Mesendoderm (in vitro differentiated cells): ENCODE data around the gene CALB2. TPM values are rescaled to one million over a fixed set of nuclear protein-coding genes. Genes with fewer than 3 reads are reported as not detected.
A peak's percentile ranks its signal among the peaks of the same experiment; 100 is the strongest.
"Not testable (repeated sequence)": the region's sequence is repeated elsewhere in the genome, so short reads cannot be mapped to it uniquely, and the experiment has no call there.

Source experiments
- DNase-seq: peaks from one replicate; pipeline ENCODE4 v3.0.0; 2013
- H2AK5ac ChIP-seq: 2 replicates; pipeline ENCODE4 v1.6.1; 2013; ENCODE audit warnings: low read length, inconsistent platforms
- H2BK120ac ChIP-seq: 2 replicates; pipeline ENCODE4 v1.6.1; 2013; ENCODE audit warnings: low read depth, mild to moderate bottlenecking, low read length, moderate library complexity, mixed read lengths
- H2BK15ac ChIP-seq: replicated peaks from 2 replicates; pipeline ENCODE4 v1.6.1; 2013; ENCODE audit warnings: low read depth, mild to moderate bottlenecking, moderate library complexity
- H2BK5ac ChIP-seq: 2 replicates; pipeline ENCODE4 v1.6.1; 2013; ENCODE audit warnings: low read length, inconsistent platforms
- H3K18ac ChIP-seq: 2 replicates; pipeline ENCODE4 v1.6.1; 2013; ENCODE audit warnings: mild to moderate bottlenecking, low read length, mixed read lengths
- H3K23ac ChIP-seq: one replicate; pipeline ENCODE4 v1.6.1; 2013; ENCODE audit warnings: low read length
- H3K27ac ChIP-seq: 2 replicates; pipeline ENCODE4 v1.5.1; 2013; ENCODE audit warnings: low read depth, mild to moderate bottlenecking, inconsistent platforms, low read length, moderate library complexity
- H3K27me3 ChIP-seq: 2 replicates; pipeline ENCODE4 v1.6.1; 2013; ENCODE audit warnings: low read length, control low read depth, mild to moderate bottlenecking, inconsistent platforms; ENCODE audit not compliant: insufficient read depth, poor library complexity
- H3K36me3 ChIP-seq: 2 replicates; pipeline ENCODE4 v1.6.1; 2013; ENCODE audit warnings: low read length, inconsistent platforms; ENCODE audit not compliant: control insufficient read depth, insufficient read depth
- H3K4ac ChIP-seq: one replicate; pipeline ENCODE4 v1.6.1; 2013; ENCODE audit warnings: low read depth, mild to moderate bottlenecking, low read length, moderate library complexity
- H3K4me1 ChIP-seq: 2 replicates; pipeline ENCODE4 v1.6.1; 2013; ENCODE audit warnings: low read depth, low read length, inconsistent platforms; ENCODE audit not compliant: control insufficient read depth
- H3K4me2 ChIP-seq: 2 replicates; pipeline ENCODE4 v1.6.1; 2013; ENCODE audit warnings: low read length
- H3K4me3 ChIP-seq: 2 replicates; pipeline ENCODE4 v1.5.1; 2013; ENCODE audit warnings: mild to moderate bottlenecking, low read length
- H3K56ac ChIP-seq: one replicate; pipeline ENCODE4 v1.6.1; 2013; ENCODE audit warnings: low read length
- H3K79me1 ChIP-seq: 2 replicates; pipeline ENCODE4 v1.6.1; 2013; ENCODE audit warnings: low read length, inconsistent platforms
- H3K79me2 ChIP-seq: 2 replicates; pipeline ENCODE4 v1.6.1; 2013; ENCODE audit warnings: mild to moderate bottlenecking, low read length; ENCODE audit not compliant: control insufficient read depth, insufficient read depth
- H3K9ac ChIP-seq: 2 replicates; pipeline ENCODE4 v1.6.1; 2013; ENCODE audit warnings: low read length, inconsistent platforms
- H4K5ac ChIP-seq: one replicate; pipeline ENCODE4 v1.6.1; 2013; ENCODE audit warnings: low read length
- H4K8ac ChIP-seq: one replicate; pipeline ENCODE4 v1.6.1; 2013; ENCODE audit warnings: low read depth, mild to moderate bottlenecking, control low read depth, low read length, moderate library complexity
- WGBS: extraction: QIAGEN DNeasy Blood & Tissue Kit; methylation state at CpG from one replicate; pipeline ENCODE4 v1.1.7; 2013; ENCODE audit warnings: low lambda C conversion rate, missing lambda C conversion rate; ENCODE audit not compliant: insufficient coverage; ENCODE audit errors: extremely low coverage; 5-methylcytosine and 5-hydroxymethylcytosine counted together
- polyA plus RNA-seq, 2 experiments: library from polyadenylated mRNA; stranded (reverse); fragments of 200-250 nt; gene quantifications; one replicate each; pipeline ENCODE4 v1.2.3, GENCODE V29; 2013

The CALB2 gene
- 0.44 TPM for polyA plus RNA-seq (2013, experiment 1 of 2)
- 0.62 TPM for polyA plus RNA-seq (2013, experiment 2 of 2)

- H3K79me1 ChIP-seq: no peaks in the 10 kb centered on the region
- peak; percentile 68 for DNase-seq
- no peak within 1 kb of the TSS for H3K4me3 ChIP-seq
- peak within 1 kb of the TSS; percentile 56 for H3K4me2 ChIP-seq
- no peak within 1 kb of the TSS for H2BK5ac ChIP-seq
- no peaks in the 10 kb centered on the region for H3K79me2 ChIP-seq
- H4K5ac ChIP-seq: no peak within 1 kb of the TSS
- H2AK5ac ChIP-seq: no peak within 1 kb of the TSS
- H3K56ac ChIP-seq: peak within 1 kb of the TSS; percentile 65
- H3K23ac ChIP-seq: no peak within 1 kb of the TSS
- WGBS: no CpG with 5 or more reads among the region's 53 CpGs
- no peaks in the 10 kb centered on the region for H3K4me1 ChIP-seq
- H2BK15ac ChIP-seq: no peak within 1 kb of the TSS
- no peak within 1 kb of the TSS for H2BK120ac ChIP-seq
- H3K36me3 ChIP-seq: no peaks in the 10 kb centered on the region
- no peak within 1 kb of the TSS for H3K4ac ChIP-seq
- H3K27me3 ChIP-seq: no peaks in the 10 kb centered on the region
- H4K8ac ChIP-seq: no peak within 1 kb of the TSS
- peak within 1 kb of the TSS; percentile 56 for H3K9ac ChIP-seq
- no peak within 1 kb of the TSS for H3K18ac ChIP-seq
- H3K27ac ChIP-seq: no peak within 1 kb of the TSS
Measured at GRCh38 chr16:71358464-71358998, at the start of gene CALB2. TSS of gene CALB2 (plus strand) at chr16:71358723. CDS start at chr16:71358793, 70 bp downstream.

DNA sequence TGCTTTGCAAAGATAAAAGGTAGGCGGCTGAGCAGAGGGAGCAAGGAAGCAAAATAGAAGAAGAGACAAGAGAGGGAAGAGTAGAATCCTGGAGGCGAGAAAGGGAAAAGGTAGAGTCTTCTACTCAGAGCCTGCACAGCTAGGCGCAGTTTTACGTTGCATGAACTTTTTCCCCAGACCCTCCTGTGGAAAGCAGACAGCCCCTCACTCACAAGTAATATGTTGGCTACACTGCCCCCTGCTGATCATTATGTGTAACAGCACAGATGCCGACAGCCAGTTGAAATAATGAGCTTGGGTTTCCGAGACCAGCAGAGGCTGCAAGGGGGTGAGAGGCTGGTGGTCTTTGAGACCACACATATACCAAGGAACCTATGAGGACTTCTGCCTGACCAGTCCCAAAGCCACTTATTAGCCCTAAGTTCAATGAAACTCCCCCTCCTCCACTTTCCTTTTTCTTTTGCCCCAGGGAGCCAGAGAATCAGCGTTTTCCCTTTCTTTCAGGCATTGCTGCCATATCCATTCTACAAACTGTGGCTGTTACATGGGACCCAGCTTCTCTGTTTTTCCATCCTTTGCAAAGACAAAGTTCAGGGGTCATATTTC is 46.9 kb upstream of the CALB2 start:
- Histone ChIP-seq H3K79me1 (no peaks in the 10 kb centered on the region), H3K4me3 (no peak overlapping the region), H3K36me3 (no peaks in the 10 kb centered on the region), H3K79me2 (no peaks in the 10 kb centered on the region), H2BK120ac (no peak overlapping the region), H3K56ac (no peak overlapping the region), H3K23ac (no peak overlapping the region), H3K27me3 (no peaks in the 10 kb centered on the region), H2BK5ac (no peak overlapping the region), H3K4ac (no peak overlapping the region), H3K18ac (no peak overlapping the region), H3K4me1 (no peaks in the 10 kb centered on the region), H2AK5ac (no peak overlapping the region), H4K5ac (no peak overlapping the region), H4K8ac (no peak overlapping the region), H2BK15ac (no peak overlapping the region), H3K9ac (no peak overlapping the region), H3K4me2 (no peak overlapping the region), H3K27ac (no peak overlapping the region)
- no CpG with 5 or more reads among the region's 7 CpGs for WGBS
- DNase-seq: peak; percentile 74

DNA sequence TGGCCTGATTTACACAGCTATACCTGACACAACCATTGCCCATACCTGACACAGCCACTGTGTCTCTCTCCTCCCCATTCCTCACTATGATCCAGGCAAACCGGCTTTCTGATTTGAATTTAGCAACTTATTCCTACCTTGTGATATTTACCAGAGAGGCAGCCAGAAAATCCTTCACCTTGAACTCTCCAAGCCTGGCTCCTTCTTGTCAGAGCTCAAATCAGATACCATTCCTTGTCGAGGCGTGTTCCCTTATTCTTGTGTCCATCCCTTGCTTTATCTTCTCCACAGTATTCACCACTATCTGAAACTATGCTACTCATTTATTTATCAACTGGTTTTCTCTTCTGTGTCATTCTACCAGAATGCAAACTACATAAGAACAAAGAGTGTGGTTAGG is 44.9 kb upstream of the CALB2 start:
- H2BK120ac ChIP-seq, H3K4me1 ChIP-seq, H3K79me2 ChIP-seq, H3K56ac ChIP-seq, H4K8ac ChIP-seq, H3K18ac ChIP-seq, H4K5ac ChIP-seq, H3K23ac ChIP-seq, H2AK5ac ChIP-seq, H3K4me2 ChIP-seq, H3K4me3 ChIP-seq, H3K27ac ChIP-seq, H2BK5ac ChIP-seq, DNase-seq, H3K36me3 ChIP-seq, H3K27me3 ChIP-seq, H3K9ac ChIP-seq, H3K79me1 ChIP-seq, H2BK15ac ChIP-seq, H3K4ac ChIP-seq: not testable (repeated sequence)
- no CpG with 5 or more reads among the region's 3 CpGs for WGBS

- Histone ChIP-seq H3K4ac (no peak overlapping the region), H3K4me1 (no peaks in the 10 kb centered on the region), H3K27me3 (no peaks in the 10 kb centered on the region), H3K4me3 (no peak overlapping the region), H3K56ac (no peak overlapping the region), H2BK5ac (no peak overlapping the region), H3K4me2 (no peak overlapping the region), H2BK15ac (no peak overlapping the region), H3K79me1 (no peaks in the 10 kb centered on the region), H2AK5ac (no peak overlapping the region), H4K8ac (no peak overlapping the region), H3K23ac (no peak overlapping the region), H4K5ac (no peak overlapping the region), H3K79me2 (no peaks in the 10 kb centered on the region), H3K18ac (no peak overlapping the region), H3K36me3 (no peaks in the 10 kb centered on the region), H3K27ac (no peak overlapping the region), H2BK120ac (no peak overlapping the region), H3K9ac (no peak overlapping the region)
- whole genome bisulfite sequencing: no CpG with 5 or more reads among the region's 3 CpGs
- no peak for DNase-seq
Measured at GRCh38 chr16:71315269-71315668, 43.3 kb upstream of the CALB2 start.

GRCh38 chr16:71319999-71320398 is 38.5 kb upstream of the CALB2 start:
- no peaks in the 10 kb centered on the region for H3K79me1 ChIP-seq
- H4K5ac ChIP-seq: no peak overlapping the region
- H3K18ac ChIP-seq: no peak overlapping the region
- H2BK5ac ChIP-seq: no peak overlapping the region
- no peak overlapping the region for H3K27ac ChIP-seq
- WGBS: no CpG with 5 or more reads among the region's 4 CpGs
- H3K56ac ChIP-seq: no peak overlapping the region
- H2BK120ac ChIP-seq: no peak overlapping the region
- no peak for DNase-seq
- no peaks in the 10 kb centered on the region for H3K36me3 ChIP-seq
- H3K4ac ChIP-seq: no peak overlapping the region
- no peaks in the 10 kb centered on the region for H3K27me3 ChIP-seq
- no peak overlapping the region for H2BK15ac ChIP-seq
- no peaks in the 10 kb centered on the region for H3K4me1 ChIP-seq
- H3K4me3 ChIP-seq: no peak overlapping the region
- H3K79me2 ChIP-seq: no peaks in the 10 kb centered on the region
- H3K9ac ChIP-seq: no peak overlapping the region
- H2AK5ac ChIP-seq: no peak overlapping the region
- no peak overlapping the region for H3K23ac ChIP-seq
- H3K4me2 ChIP-seq: no peak overlapping the region
- no peak overlapping the region for H4K8ac ChIP-seq

DNA sequence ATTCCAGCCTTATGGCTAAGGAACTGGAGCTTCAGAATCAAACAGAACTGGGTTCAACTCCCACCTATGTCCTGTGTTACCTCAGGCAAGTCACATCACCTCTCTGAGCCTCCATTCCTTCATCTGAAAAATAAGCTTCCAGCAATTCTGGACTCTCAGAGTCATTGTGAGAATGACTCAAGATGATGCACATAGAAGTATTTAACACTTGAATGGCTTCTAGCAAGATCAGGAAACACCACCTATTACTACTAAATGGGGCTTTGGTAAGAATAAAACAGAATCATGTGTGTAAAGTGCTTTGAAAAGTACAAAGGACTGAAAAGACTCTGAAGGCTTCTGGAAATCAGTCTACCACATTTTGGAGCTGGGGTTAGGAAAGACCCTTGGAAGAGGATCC is 30.8 kb upstream of the CALB2 start:
- Histone ChIP-seq H3K4ac (no peak overlapping the region), H2AK5ac (no peak overlapping the region), H2BK15ac (no peak overlapping the region), H3K9ac (no peak overlapping the region), H2BK5ac (no peak overlapping the region), H3K4me3 (no peak overlapping the region), H3K27ac (no peak overlapping the region), H3K36me3 (no peaks in the 10 kb centered on the region), H3K4me1 (no peaks in the 10 kb centered on the region), H2BK120ac (no peak overlapping the region), H3K18ac (no peak overlapping the region), H3K56ac (no peak overlapping the region), H3K4me2 (no peak overlapping the region), H4K8ac (no peak overlapping the region), H3K27me3 (no peaks in the 10 kb centered on the region), H3K79me1 (no peaks in the 10 kb centered on the region), H3K79me2 (no peaks in the 10 kb centered on the region), H3K23ac (no peak overlapping the region), H4K5ac (no peak overlapping the region)
- no peak for DNase-seq
